GM12878 (cell line): Measurements from ENCODE around the gene SIKE1.

Experiments
- ZZZ3 ChIP-seq: IDR thresholded peaks from 2 replicates; pipeline ENCODE4 v1.6.1; 2011; ENCODE audit warnings: low read depth; ENCODE audit not compliant: control insufficient read depth, insufficient read length
- TF ChIP-seq, protein P1 (sequence below): IDR thresholded peaks from 2 replicates; pipeline ENCODE4 v1.6.1; 2012; ENCODE audit warnings: mild to moderate bottlenecking, low read depth, low read length

DNA sequence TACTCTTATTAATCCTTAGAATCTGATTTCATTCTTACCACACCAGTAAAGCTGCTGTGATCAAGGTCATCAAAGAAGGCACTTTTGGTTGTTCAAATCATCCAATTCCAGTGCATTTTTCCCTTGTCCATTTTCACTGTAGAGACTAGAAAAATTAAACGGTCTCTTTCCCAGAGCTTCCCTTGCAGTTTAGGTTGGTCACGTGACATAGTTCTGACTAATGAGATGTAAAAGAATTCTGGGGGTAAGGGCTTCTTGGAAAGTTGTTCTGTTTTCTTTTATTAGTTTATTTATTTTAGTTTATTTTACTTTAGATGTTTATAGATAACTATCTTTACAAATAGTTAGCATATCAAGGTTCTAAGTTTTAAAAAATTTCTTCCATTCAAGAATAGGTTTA lies 39.9 kb upstream of the SIKE1 start:
- no peak for TF ChIP-seq ZZZ3
- TF ChIP-seq, protein P1, sequence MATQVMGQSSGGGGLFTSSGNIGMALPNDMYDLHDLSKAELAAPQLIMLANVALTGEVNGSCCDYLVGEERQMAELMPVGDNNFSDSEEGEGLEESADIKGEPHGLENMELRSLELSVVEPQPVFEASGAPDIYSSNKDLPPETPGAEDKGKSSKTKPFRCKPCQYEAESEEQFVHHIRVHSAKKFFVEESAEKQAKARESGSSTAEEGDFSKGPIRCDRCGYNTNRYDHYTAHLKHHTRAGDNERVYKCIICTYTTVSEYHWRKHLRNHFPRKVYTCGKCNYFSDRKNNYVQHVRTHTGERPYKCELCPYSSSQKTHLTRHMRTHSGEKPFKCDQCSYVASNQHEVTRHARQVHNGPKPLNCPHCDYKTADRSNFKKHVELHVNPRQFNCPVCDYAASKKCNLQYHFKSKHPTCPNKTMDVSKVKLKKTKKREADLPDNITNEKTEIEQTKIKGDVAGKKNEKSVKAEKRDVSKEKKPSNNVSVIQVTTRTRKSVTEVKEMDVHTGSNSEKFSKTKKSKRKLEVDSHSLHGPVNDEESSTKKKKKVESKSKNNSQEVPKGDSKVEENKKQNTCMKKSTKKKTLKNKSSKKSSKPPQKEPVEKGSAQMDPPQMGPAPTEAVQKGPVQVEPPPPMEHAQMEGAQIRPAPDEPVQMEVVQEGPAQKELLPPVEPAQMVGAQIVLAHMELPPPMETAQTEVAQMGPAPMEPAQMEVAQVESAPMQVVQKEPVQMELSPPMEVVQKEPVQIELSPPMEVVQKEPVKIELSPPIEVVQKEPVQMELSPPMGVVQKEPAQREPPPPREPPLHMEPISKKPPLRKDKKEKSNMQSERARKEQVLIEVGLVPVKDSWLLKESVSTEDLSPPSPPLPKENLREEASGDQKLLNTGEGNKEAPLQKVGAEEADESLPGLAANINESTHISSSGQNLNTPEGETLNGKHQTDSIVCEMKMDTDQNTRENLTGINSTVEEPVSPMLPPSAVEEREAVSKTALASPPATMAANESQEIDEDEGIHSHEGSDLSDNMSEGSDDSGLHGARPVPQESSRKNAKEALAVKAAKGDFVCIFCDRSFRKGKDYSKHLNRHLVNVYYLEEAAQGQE = no peak
